Neural cell (in vitro differentiated cells): ENCODE data around the gene SAMM50. TPM values are rescaled to one million over a fixed set of nuclear protein-coding genes. Genes with fewer than 3 reads are reported as not detected.

Experiments
- H2AFZ ChIP-seq: fragments of 200-600, 300-800 bp; sonication (generic), shearing (Covaris generic); 2 replicates; pipeline ENCODE4 v1.6.0; 2014; ENCODE audit warnings: low read depth, mild to moderate bottlenecking, antibody characterized with exemption, low read length, moderate library complexity
- H3F3A ChIP-seq: fragments of 200-600 bp; shearing (Covaris generic); 2 replicates; pipeline ENCODE4 v1.6.1; 2016; ENCODE audit warnings: mild to moderate bottlenecking, moderate library complexity, mixed read lengths, antibody characterized with exemption, low read length; ENCODE audit not compliant: insufficient read depth, poor library complexity, severe bottlenecking
- H3K27ac ChIP-seq: fragments of 200-600, 300-800 bp; sonication (generic), shearing (Covaris generic); 2 replicates; pipeline ENCODE4 v1.5.1; 2014; ENCODE audit warnings: mild to moderate bottlenecking, low read length, moderate library complexity
- H3K27me3 ChIP-seq: fragments of 300-800, 200-600 bp; sonication (generic), shearing (Covaris generic); 2 replicates; pipeline ENCODE4 v1.6.0; 2014; ENCODE audit warnings: mild to moderate bottlenecking, low read depth, low read length, moderate library complexity; ENCODE audit not compliant: insufficient read depth
- H3K36me3 ChIP-seq: fragments of 300-800, 200-600 bp; sonication (generic), shearing (Covaris generic); 2 replicates; pipeline ENCODE4 v1.5.1; 2014; ENCODE audit warnings: mild to moderate bottlenecking, antibody characterized with exemption, low read length, moderate library complexity; ENCODE audit not compliant: insufficient read depth
- H3K4me2 ChIP-seq: fragments of 300-800, 200-600 bp; sonication (generic), shearing (Covaris generic); 2 replicates; pipeline ENCODE4 v1.6.0; 2014; ENCODE audit warnings: mild to moderate bottlenecking, low read length
- H3K4me3 ChIP-seq: fragments of 300-800, 200-600 bp; sonication (generic), shearing (Covaris generic); 2 replicates; pipeline ENCODE4 v1.5.1; 2014; ENCODE audit warnings: mild to moderate bottlenecking, low read length, moderate library complexity
- H3K79me2 ChIP-seq: fragments of 200-600 bp; shearing (Covaris generic); replicated peaks from 2 replicates; pipeline ENCODE4 v1.6.0; 2014; ENCODE audit warnings: mild to moderate bottlenecking, low read length, moderate library complexity; ENCODE audit not compliant: insufficient read depth
- H3K9ac ChIP-seq: fragments of 300-800, 200-600 bp; sonication (generic), shearing (Covaris generic); 2 replicates; pipeline ENCODE4 v1.6.1; 2016; ENCODE audit warnings: mild to moderate bottlenecking, low read length, mixed read lengths
- H3K9me2 ChIP-seq: fragments of 200-600 bp; shearing (Covaris generic); 2 replicates; pipeline ENCODE4 v1.6.1; 2016; ENCODE audit warnings: mild to moderate bottlenecking, low read length, mixed read lengths; ENCODE audit not compliant: insufficient read depth
- H3K9me3 ChIP-seq: fragments of 200-600, 300-800 bp; sonication (generic), shearing (Covaris generic); 2 replicates; pipeline ENCODE4 v1.6.1; 2016; ENCODE audit warnings: mild to moderate bottlenecking, mixed run types, low read length, moderate library complexity, mixed read lengths
- H4K20me1 ChIP-seq: fragments of 200-600 bp; shearing (Covaris generic); 2 replicates; pipeline ENCODE4 v1.6.1; 2016; ENCODE audit warnings: mild to moderate bottlenecking, mixed run types; ENCODE audit not compliant: insufficient read depth
- EP300 ChIP-seq: fragments of 450-650 bp; conservative IDR thresholded peaks from 2 replicates; pipeline ENCODE4 v1.6.1; 2014; ENCODE audit warnings: antibody characterized with exemption, mild to moderate bottlenecking, moderate library complexity; ENCODE audit not compliant: poor library complexity, severe bottlenecking
- EZH2 ChIP-seq: fragments of 200-600, 300-800 bp; shearing (Covaris generic), sonication (generic); IDR thresholded peaks from 2 replicates; pipeline ENCODE4 v1.6.1; 2014; ENCODE audit warnings: antibody characterized with exemption, low read length, borderline replicate concordance, mild to moderate bottlenecking; ENCODE audit not compliant: insufficient read depth, poor library complexity, severe bottlenecking
- MXI1 ChIP-seq: fragments of 450-650 bp; conservative IDR thresholded peaks from 2 replicates; pipeline ENCODE4 v1.6.1; 2014; ENCODE audit warnings: antibody characterized with exemption, mild to moderate bottlenecking; ENCODE audit not compliant: poor library complexity, severe bottlenecking
- POLR2AphosphoS5 ChIP-seq: IDR thresholded peaks from 2 replicates; pipeline ENCODE4 v1.6.1; 2012
- RAD21 ChIP-seq: fragments of 450-650 bp; conservative IDR thresholded peaks from 2 replicates; pipeline ENCODE4 v1.6.1; 2014; ENCODE audit warnings: antibody characterized with exemption, mild to moderate bottlenecking, moderate library complexity
- REST ChIP-seq: IDR thresholded peaks from 2 replicates; pipeline ENCODE4 v1.6.1; 2012; ENCODE audit warnings: borderline replicate concordance
- SMC3 ChIP-seq: fragments of 450-650 bp; conservative IDR thresholded peaks from 2 replicates; pipeline ENCODE4 v1.6.1; 2014; ENCODE audit warnings: antibody characterized with exemption, mild to moderate bottlenecking, moderate library complexity; ENCODE audit not compliant: poor library complexity
- TAF1 ChIP-seq: IDR thresholded peaks from 2 replicates; pipeline ENCODE4 v1.6.1; 2012; ENCODE audit warnings: low read depth
- polyA plus RNA-seq: library from polyadenylated mRNA; depleted of rRNA; stranded (reverse); fragments of >200 nt; gene quantifications from 2 replicates; pipeline ENCODE4 v1.2.3, GENCODE V29; 2014
- TF ChIP-seq, protein P1 (sequence below): fragments of 450-650 bp; IDR thresholded peaks from 2 replicates; pipeline ENCODE4 v1.5.1; 2014; ENCODE audit warnings: antibody characterized with exemption, mild to moderate bottlenecking, moderate library complexity; ENCODE audit not compliant: poor library complexity, severe bottlenecking

Gene SAMM50
- polyA plus RNA-seq, 1 donor from 2014 or later, result 38.1 TPM

GRCh38 chr22:43909708-43910107 lies 45.5 kb upstream of the SAMM50 start:
- Histone ChIP-seq H3K27ac (no peak overlapping the region), H3K4me2 (no peak overlapping the region), H4K20me1 (no peaks in the 10 kb centered on the region), H3K4me3 (no peak overlapping the region), H3K9ac (no peak overlapping the region), H2AFZ (no peak overlapping the region), H3K9me3 (no peaks in the 10 kb centered on the region), H3K27me3 (no peaks in the 10 kb centered on the region), H3K79me2 (no peaks in the 10 kb centered on the region), H3K36me3 (no peaks in the 10 kb centered on the region), H3K9me2 (no peaks in the 10 kb centered on the region), H3F3A (no peaks in the 10 kb centered on the region)
- TF ChIP-seq EP300, result no peak
- no peak for TF ChIP-seq MXI1
- no peak for TF ChIP-seq RAD21
- TF ChIP-seq EZH2, result no peak
- TF ChIP-seq POLR2AphosphoS5, result no peak
- no peak for TF ChIP-seq TAF1
- no peak for TF ChIP-seq SMC3
- TF ChIP-seq, protein P1, sequence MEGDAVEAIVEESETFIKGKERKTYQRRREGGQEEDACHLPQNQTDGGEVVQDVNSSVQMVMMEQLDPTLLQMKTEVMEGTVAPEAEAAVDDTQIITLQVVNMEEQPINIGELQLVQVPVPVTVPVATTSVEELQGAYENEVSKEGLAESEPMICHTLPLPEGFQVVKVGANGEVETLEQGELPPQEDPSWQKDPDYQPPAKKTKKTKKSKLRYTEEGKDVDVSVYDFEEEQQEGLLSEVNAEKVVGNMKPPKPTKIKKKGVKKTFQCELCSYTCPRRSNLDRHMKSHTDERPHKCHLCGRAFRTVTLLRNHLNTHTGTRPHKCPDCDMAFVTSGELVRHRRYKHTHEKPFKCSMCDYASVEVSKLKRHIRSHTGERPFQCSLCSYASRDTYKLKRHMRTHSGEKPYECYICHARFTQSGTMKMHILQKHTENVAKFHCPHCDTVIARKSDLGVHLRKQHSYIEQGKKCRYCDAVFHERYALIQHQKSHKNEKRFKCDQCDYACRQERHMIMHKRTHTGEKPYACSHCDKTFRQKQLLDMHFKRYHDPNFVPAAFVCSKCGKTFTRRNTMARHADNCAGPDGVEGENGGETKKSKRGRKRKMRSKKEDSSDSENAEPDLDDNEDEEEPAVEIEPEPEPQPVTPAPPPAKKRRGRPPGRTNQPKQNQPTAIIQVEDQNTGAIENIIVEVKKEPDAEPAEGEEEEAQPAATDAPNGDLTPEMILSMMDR, result no peak
- TF ChIP-seq REST, result no peak

- Histone ChIP-seq H2AFZ (no peak overlapping the region), H3K9me2 (no peaks in the 10 kb centered on the region), H3K4me2 (no peak overlapping the region), H3K27ac (no peak overlapping the region), H3K4me3 (no peak overlapping the region), H3K27me3 (no peaks in the 10 kb centered on the region), H3F3A (no peaks in the 10 kb centered on the region), H3K79me2 (no peaks in the 10 kb centered on the region), H3K9ac (no peak overlapping the region), H3K36me3 (no peaks in the 10 kb centered on the region), H3K9me3 (no peaks in the 10 kb centered on the region), H4K20me1 (no peaks in the 10 kb centered on the region)
- TF ChIP-seq MXI1 (no peak), SMC3 (no peak), RAD21 (no peak), POLR2AphosphoS5 (no peak), EP300 (no peak), EZH2 (no peak)
Measured at GRCh38 chr22:43910178-43910695, 45.0 kb upstream of the SAMM50 start.
